Activated CD8-positive, alpha-beta T cell treated with anti-CD3 and anti-CD28 coated beads for 36 hours (primary cell): Measurements from ENCODE around the gene EGFL8. TPM values are rescaled to one million over a fixed set of nuclear protein-coding genes. Genes with fewer than 3 reads are reported as not detected.
A peak's percentile ranks its signal among the peaks of the same experiment; 100 is the strongest.

ENCODE experiments used
- ATAC-seq: fragments of 200-7000 bp; cut with Tn5 transposase; one replicate; pipeline ENCODE4 v1.10.0; 2021; ENCODE audit warnings: mild to moderate bottlenecking, moderate library complexity
- CTCF ChIA-PET: fragments of 350-600 bp; sonication (Branson Sonifier 250); formaldehyde crosslinking; loops from one replicate; lab custom pipeline; 2021; ENCODE audit warnings: antibody characterized with exemption; lab: Charles Lee
- POLR2A ChIA-PET: fragments of 350-600 bp; sonication (Branson Sonifier 250); formaldehyde crosslinking; loops from one replicate; lab custom pipeline; 2021; ENCODE audit warnings: antibody characterized with exemption; lab: Charles Lee
- DNase-seq: peaks from one replicate; pipeline ENCODE4 v3.0.0-alpha.2; 2020
- H3K27ac Mint-ChIP-seq: one replicate; pipeline ENCODE4 v1.8.0; 2021; ENCODE audit warnings: mild to moderate bottlenecking, mixed read lengths
- H3K27me3 Mint-ChIP-seq: one replicate; pipeline ENCODE4 v1.8.0; 2021; ENCODE audit warnings: mixed read lengths
- H3K36me3 Mint-ChIP-seq: one replicate; pipeline ENCODE4 v1.8.0; 2021; ENCODE audit warnings: low read depth, mixed read lengths
- H3K4me1 Mint-ChIP-seq: one replicate; pipeline ENCODE4 v1.8.0; 2021; ENCODE audit warnings: low read depth, mixed read lengths
- H3K4me3 Mint-ChIP-seq: one replicate; pipeline ENCODE4 v1.8.0; 2021; ENCODE audit warnings: mild to moderate bottlenecking, moderate library complexity, mixed read lengths
- H3K9me3 Mint-ChIP-seq: one replicate; pipeline ENCODE4 v1.8.0; 2021; ENCODE audit warnings: mixed read lengths
- intact Hi-C: fragments of 100-400 bp; cut with micrococcal nuclease; formaldehyde crosslinking; loops from one replicate; pipeline ENCODE4 v1.10.0; 2022
- total RNA-seq, 2 experiments: library from RNA; stranded (reverse); gene quantifications; one replicate each; pipeline ENCODE4 v1.2.3, GENCODE V29; 2021
- TF ChIP-seq, protein P1 (sequence below): fragments of 200-600 bp; IDR thresholded peaks from one replicate; pipeline ENCODE4 v1.8.0; 2022; ENCODE audit warnings: antibody characterized with exemption, mild to moderate bottlenecking

Gene EGFL8
- total RNA-seq, 2 experiments from 2014 or later, result 13.3 to 14.0 TPM

DNA sequence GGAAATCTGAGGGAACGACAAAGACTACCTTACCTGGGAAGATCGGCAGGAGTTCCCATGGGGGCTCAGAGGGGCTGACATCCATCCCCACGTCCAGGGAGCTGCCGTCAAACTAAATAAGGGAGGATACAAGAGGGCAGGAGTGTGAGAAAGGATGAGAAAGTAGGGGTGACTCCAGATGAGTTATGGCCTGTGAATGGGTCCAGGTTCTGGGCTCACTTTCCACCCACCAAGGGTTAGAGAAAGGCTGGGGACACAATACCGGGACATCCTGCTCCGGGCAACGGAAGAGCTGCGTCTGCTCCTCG is 37.0 kb upstream of the EGFL8 start:
- DNase-seq (no peak), ATAC-seq (no peak)
- H3K9me3 Mint-ChIP-seq, result no peaks in the 10 kb centered on the region
- ChIA-PET CTCF (interaction anchor here (0.8 to 4.4 kb wide), 5 partner anchors 9 to 68 kb away, joined by 3 to 41 read pairs (median 5); partner anchors contain the start of gene GPSM3), POLR2A (interaction anchor here (1.0 to 4.2 kb wide), 4 partner anchors 10 to 156 kb away, joined by 3 to 23 read pairs (median 5); partner anchors contain the start of gene DXO)
- intact Hi-C loops, result no loop called here
- peaks cover 17% of the 10 kb centered on the region for H3K36me3 Mint-ChIP-seq
- no peaks in the 10 kb centered on the region for H3K27me3 Mint-ChIP-seq
- TF ChIP-seq, protein P1, sequence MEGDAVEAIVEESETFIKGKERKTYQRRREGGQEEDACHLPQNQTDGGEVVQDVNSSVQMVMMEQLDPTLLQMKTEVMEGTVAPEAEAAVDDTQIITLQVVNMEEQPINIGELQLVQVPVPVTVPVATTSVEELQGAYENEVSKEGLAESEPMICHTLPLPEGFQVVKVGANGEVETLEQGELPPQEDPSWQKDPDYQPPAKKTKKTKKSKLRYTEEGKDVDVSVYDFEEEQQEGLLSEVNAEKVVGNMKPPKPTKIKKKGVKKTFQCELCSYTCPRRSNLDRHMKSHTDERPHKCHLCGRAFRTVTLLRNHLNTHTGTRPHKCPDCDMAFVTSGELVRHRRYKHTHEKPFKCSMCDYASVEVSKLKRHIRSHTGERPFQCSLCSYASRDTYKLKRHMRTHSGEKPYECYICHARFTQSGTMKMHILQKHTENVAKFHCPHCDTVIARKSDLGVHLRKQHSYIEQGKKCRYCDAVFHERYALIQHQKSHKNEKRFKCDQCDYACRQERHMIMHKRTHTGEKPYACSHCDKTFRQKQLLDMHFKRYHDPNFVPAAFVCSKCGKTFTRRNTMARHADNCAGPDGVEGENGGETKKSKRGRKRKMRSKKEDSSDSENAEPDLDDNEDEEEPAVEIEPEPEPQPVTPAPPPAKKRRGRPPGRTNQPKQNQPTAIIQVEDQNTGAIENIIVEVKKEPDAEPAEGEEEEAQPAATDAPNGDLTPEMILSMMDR, result no peak
- H3K4me3 Mint-ChIP-seq, result peak overlapping the region; percentile 98
- peaks cover 37% of the 10 kb centered on the region for H3K4me1 Mint-ChIP-seq
- H3K27ac Mint-ChIP-seq, result peak overlapping the region; percentile 97

GRCh38 chr6:32127717-32128592 is 36.4 kb upstream of the EGFL8 start, which contains the start of gene ATF6B:
TSS of gene ATF6B (minus strand) at chr6:32128246. CDS start at chr6:32128207, 39 bp downstream.
- ATAC-seq, result peak; percentile 93
- intact Hi-C loops, result no loop called here
- peak within 1 kb of the TSS; percentile 98 for H3K4me3 Mint-ChIP-seq
- no peaks in the 10 kb centered on the region for H3K27me3 Mint-ChIP-seq
- POLR2A ChIA-PET, result interaction anchor here (0.9 to 4.2 kb wide), 7 partner anchors 10 to 156 kb away, joined by 3 to 23 read pairs (median 4); partner anchors contain the start of genes DXO, GPSM3 and RNF5
- DNase-seq, result peak; percentile 100
- peaks cover 17% of the 10 kb centered on the region for H3K36me3 Mint-ChIP-seq
- no peaks in the 10 kb centered on the region for H3K9me3 Mint-ChIP-seq
- TF ChIP-seq, protein P1, result no peak
- H3K27ac Mint-ChIP-seq, result peak within 1 kb of the TSS; percentile 97
- CTCF ChIA-PET, result interaction anchor here (0.7 to 4.4 kb wide), 10 partner anchors 10 to 126 kb away, joined by 3 to 41 read pairs (median 5); partner anchors contain the start of genes GPSM3 and PRRT1
- H3K4me1 Mint-ChIP-seq, result peaks cover 37% of the 10 kb centered on the region

DNA sequence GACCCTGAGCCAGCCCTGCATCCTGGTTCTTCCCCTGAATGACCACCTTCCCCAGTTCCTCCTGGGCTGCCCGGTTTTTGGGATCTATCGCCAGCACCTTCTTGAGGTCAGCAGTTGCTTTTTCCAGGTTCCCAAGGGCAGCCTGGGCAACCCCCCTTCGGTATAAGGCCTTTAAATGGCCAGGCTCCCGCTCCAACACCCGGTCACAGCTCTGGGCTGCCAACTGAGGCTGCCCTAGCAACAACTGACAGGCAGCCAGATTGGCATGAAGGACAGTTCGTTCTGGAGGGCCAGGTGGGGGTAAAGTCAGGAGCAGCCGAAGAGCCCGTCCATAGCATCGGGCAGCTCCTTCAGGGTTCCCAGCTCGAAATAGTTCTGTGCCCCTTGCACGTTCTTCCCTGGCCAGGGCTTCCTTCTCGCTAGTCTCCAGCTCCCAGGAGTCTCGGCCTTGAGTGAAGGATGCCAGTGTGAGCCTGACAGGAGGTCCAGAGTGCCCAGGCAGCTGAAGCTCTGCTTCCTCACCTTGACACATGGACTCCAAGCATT is 35.6 kb upstream of the EGFL8 start:
- no peak for ATAC-seq
- Mint-ChIP-seq H3K4me3 (peak overlapping the region; percentile 98), H3K36me3 (peaks cover 17% of the 10 kb centered on the region), H3K9me3 (no peaks in the 10 kb centered on the region), H3K27ac (peak overlapping the region; percentile 97), H3K27me3 (no peaks in the 10 kb centered on the region), H3K4me1 (peaks cover 37% of the 10 kb centered on the region)
- CTCF ChIA-PET, result interaction anchor here (0.8 to 4.4 kb wide), 9 partner anchors 10 to 125 kb away, joined by 3 to 41 read pairs (median 6); partner anchors contain the start of genes AGPAT1 and PRRT1
- POLR2A ChIA-PET, result interaction anchor here (0.9 to 4.2 kb wide), 7 partner anchors 11 to 843 kb away, joined by 3 to 23 read pairs (median 5); partner anchors contain the start of genes GPSM3, RNF5 and TNXB
- intact Hi-C loops, result no loop called here
- TF ChIP-seq, protein P1, result no peak
- DNase-seq, result no peak

DNA sequence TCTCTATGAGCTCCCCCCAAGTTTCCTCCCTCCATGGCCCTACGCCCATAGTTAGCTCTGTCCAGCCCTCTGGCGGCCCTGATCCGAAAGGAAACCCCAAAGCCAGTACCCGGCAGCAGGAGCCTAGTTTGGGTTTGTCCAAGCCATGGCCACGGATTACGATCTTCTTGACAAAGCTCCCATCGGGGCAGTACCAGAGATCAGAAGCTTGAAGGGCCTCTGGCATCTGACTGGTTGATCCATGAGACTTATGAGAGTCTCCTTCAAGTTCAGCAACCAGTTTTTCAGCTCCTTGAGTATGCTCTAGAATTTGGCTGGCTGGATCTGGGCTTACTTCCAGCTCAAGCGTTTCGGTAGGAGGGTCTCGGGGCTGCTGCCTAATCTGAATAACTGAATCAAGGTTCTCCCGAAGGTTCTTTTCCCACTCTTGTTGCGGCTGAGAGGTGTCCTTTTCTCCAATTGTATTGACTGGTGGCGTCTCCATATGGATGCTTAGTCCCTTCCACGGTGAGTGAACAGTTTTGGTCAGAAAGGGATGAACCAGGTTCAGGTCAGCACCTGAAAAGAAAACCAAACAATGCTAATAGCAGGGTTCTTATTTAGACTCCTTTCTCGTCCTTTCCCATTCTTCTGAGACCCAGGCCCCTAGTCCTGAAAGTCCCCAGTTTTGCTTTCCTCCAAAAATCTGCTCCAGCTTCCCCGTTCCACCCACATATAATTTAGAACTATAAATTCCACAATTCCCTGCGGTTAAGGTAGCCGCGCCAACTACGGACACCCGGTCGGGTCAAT is 34.9 kb upstream of the EGFL8 start:
- TF ChIP-seq, protein P1, result no peak
- ATAC-seq (no peak), DNase-seq (no peak)
- Mint-ChIP-seq H3K9me3 (no peaks in the 10 kb centered on the region), H3K27ac (peak overlapping the region; percentile 94), H3K36me3 (peaks cover 11% of the 10 kb centered on the region), H3K4me3 (peak overlapping the region; percentile 90), H3K4me1 (peaks cover 34% of the 10 kb centered on the region), H3K27me3 (no peaks in the 10 kb centered on the region)
- ChIA-PET POLR2A (interaction anchor here (0.8 to 4.2 kb wide), 10 partner anchors 12 to 843 kb away, joined by 3 to 23 read pairs (median 4); partner anchors contain the start of genes RNF5 and TNXB), CTCF (interaction anchor here (0.7 to 4.4 kb wide), 9 partner anchors 9 to 125 kb away, joined by 3 to 41 read pairs (median 6); partner anchors contain the start of genes AGPAT1, PBX2 and PRRT1)
- intact Hi-C loops, result loop anchor here (2.0 kb wide), 1 partner anchor 65 kb away; no protein-coding TSS in a partner anchor
